NCI-H1105 treated with DMSO at 0.1 percent for 48 hours (cell line): ENCODE measurements around the gene TFEB.

ENCODE experiments used
- DNase-seq: peaks from one replicate; lab custom pipeline; 2025; lab: John Stamatoyannopoulos, UW

The TFEB gene

DNA sequence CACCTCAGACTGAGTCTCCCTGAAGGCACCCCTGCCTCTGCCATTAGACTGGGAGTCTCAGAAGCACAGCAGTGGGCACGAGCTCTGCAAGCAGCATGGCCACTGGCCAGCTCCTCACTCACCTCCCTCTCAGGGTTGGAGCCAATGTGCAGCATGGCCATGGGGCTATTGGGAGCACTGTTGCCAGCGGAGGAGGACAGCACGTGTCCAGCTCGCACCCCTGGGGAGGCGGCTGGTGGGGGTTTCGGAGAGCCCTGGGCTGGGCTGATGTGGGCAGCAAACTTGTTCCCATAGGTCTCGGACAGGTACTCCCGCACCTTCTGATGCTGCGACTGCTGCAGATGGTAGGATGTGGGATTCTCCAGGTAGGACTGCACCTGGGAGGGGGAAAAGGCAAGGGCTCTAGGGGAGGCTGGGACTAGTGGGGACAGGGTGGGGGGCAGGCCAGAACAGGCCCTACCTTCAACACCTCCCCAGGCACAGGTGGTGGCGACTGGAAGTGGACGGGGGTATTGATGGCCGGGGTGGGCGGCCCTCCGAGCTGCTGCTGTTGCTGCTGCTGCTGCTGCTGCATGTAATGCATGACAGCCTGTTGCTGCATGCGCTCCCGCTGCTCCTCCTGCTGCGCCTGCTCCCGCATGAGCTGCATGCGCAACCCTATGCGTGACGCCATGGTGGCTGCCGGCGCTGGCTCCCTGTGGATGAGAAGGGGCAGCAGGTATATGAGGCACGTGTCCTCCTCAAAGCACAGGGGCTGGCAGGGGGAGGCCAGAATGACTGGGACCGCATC is 44.7 kb downstream of the TFEB start:
- no peak for DNase-seq

DNA sequence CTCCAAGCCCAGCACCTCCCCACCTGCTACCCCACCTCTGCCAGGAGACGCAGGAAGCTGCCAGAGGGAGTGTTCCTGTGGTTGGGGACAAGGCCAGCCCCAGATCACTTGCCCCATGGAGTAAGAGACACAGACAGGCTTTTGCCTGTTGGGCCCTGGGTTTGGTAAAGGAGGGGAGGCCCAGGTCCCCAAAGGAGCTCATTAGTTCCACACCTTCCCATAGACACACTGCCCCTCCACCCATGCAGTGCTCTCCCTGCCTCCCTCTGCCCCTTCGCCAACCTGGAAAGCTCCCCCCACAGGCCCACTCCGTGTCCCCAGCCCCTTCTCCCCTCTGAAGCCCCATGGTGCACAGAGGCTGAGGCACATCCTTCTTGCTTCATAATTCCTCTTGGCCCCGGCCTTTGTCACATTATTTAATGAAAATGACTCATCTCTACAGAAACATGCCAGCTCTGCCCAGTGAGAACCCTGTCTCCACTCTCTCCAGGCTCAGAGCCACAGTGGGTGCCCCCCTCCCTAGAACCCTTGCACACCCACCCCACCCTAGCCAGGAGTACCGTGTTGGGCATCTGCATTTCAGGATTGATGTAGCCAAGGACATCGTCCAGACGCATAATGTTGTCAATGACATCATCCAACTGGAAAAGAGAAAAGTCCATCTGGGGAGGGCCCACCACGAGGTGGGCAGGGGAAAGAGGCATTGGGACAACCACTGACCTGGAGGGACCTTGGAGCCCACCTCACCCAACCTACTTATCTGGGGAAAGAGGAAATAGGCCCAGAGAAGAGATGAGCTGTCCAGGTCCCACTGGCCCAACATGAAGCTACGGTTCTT is 46.0 kb downstream of the TFEB start:
- no peak for DNase-seq

DNA sequence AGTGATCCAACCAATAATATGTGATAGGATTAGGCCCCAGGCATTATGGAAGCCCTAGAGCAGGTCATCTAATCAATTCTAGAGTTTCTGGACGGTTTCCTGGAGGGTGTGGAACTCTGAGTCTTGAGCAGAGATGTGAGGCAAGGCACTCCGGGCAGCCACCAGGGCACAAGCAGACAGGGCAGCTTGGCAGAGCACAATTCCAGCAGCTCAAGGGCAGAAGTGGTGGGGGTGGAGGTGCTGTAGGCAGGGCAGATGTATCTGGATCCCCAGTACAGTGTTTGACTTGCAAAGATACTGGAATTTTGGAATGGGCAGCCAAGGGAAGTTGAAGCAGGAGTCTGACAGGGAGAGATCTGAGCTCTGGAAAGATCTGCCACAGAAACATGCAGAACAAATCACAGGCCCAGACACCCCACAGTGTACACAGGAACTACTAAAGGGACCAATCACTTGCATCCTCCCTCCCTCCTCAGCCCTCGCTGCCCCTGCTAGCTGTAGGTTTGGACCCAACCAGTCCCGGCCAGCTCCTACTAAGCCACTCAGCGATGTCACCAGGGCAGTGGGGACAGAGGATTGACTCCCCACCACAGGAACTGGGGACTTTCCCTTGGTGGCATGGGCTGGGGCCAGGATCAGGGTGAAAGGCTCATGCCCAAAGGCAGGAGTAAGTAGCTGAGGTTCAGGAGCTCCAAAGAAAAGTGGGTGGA is 47.0 kb downstream of the TFEB start:
- no peak for DNase-seq

DNA sequence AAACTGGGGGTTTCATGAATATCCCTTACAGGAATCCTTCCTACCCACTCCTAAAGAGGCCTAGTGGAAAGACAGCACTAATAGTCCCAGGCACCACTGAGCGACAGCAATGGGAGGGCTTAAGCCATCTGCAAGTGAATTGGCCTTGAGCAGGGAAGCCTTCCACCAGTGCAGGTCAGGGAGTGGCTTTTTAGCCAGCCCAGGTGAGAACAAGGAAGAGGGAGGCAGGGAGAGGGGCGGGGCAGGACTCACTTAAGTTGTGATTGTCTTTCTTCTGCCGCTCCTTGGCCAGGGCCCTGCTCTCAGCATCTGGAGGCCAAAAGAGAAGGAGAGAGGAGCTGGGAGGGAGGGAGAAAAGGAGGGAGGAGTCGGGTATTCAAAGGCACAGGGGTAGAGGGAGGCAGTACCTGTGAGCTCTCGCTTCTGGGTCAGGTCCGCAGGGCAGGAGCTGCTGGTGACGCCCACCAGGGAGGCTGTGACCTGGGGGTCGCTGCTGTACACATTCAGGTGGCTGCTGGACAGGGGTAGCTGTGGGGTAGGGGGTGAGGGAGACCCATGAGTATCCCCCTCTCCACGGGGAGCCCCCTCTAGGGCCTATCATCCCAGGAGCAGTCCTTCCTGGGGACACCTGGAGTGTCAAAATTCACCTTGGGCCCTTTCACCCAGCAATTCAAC is 47.8 kb downstream of the TFEB start:
- no peak for DNase-seq

DNA sequence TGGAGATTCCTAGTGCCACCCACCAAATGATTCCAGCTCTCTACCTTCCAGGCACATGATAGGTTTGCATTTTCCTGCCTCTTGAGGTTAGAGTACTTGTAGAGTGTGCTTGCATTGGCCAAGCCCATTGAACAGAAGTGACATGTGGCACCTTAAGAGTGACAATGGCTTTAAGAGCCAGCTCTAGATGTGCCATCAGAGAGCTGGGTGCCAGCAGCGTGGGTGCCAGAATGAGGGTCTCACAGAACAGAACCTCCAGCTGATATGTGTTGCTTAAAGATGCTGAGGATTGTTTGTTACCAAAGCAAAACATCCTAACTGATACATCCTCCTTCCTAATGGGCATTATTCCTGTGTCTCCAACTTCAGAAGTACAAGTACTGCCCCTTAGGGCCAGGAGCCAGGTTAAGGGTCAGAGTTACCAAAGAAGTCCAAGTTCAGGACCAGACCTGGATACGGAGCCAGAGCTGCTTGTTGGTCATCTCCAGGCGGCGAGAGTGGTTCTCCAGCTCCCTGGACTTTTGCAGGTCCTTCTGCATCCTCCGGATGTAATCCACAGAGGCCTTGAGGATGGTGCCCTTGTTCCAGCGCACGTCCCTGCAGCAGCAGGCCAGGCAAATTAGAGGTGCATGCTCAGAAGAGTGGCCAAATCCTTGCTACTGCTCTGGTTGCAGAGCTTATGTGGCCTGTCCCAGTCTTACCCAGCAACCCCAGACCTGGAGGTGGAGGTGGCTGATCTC is 49.6 kb downstream of the TFEB start:
- DNase-seq, result no peak

GRCh38 chr6:41684311-41685180 is 50.9 kb downstream of the TFEB start:
- DNase-seq, result no peak

- peak; percentile 55 for DNase-seq
These were observed 51.7 kb downstream of the TFEB start for GRCh38 chr6:41683523-41684310.

- DNase-seq, result no peak
These were observed 52.2 kb downstream of the TFEB start for GRCh38 chr6:41683273-41683522.

- DNase-seq, result no peak
These were observed 52.7 kb downstream of the TFEB start for GRCh38 chr6:41682497-41683272.

GRCh38 chr6:41682056-41682477 is 53.3 kb downstream of the TFEB start:
- peak; percentile 69 for DNase-seq

DNA sequence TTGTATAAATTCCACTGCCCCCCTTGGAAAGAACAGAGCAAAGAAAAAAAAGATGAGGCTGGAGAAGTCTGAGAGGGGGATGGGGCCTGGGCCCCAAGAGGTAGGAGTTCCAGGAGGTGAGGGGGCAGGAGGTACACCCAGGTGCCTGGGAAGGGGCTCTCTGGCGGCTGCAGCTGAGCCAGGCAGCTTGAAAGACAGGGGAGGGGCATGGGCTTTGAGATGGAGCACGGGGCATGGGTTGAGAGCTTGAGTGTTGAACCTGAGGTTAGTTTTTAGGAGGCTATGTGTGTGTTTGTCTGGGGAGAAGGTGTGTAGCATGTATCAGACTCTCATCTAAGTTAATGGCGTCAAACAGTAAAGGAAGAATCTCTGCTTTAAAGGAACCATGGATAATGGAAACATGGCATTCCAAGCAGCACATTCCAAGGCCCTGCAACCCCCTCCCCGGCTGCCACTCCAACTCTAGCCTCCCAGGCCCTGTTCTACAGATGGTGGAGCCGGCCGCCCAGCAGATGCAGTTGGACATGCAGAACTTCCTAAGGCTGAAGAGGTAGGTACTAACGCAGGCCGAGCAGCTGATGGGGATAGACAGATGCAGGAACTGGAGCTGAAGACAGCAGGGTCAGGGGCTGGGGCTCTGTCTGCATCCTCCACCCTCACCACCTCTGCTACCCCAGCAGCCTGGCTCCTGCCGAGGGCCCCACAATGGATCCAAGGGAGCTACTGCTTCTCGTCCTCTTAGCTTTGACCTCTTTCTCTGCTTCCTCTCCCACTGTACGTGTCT is 55.0 kb downstream of the TFEB start:
- no peak for DNase-seq

GRCh38 chr6:41679696-41680095 is 55.7 kb downstream of the TFEB start:
- no peak for DNase-seq

- DNase-seq, result no peak
These were observed 56.8 kb downstream of the TFEB start for GRCh38 chr6:41678511-41679084.

DNA sequence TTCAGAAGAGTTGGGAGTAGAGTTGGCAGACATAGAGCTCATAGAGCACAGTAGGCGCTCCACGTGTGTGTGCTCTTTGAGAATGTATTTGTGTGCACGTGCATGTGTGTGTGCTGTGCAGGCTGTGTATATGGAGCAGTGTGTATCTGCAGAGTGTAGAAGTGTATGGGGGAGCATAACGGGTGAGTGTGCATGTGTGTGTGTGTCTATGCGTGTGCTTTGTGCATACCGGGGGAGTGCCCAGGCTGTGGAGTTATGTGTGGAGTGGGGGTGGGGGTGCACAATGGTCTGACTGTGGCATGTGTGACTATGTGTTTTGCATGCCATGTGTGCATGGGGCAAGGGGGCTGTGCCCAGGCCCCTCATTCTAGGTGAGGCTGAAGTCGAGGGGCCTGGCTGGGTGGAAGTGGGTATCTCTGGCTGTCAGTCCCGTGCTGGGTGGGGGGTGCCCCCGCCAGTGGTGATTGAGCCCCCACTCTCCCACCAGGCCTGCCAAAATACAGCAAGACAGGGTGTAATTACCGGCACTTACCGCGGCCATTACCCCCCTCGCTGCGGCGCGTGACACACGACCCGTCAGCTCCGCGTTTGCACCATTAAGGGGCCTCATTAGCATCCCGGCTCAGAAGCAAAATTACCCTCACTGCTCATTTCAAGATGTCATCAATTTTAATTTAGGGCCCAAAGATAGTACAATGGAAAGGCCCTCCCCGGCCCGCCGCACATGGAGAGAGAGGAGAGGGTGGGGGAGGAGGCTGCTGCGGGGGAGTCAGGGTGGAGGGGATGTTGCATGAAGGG is 58.1 kb downstream of the TFEB start:
- peak; percentile 76 for DNase-seq

DNA sequence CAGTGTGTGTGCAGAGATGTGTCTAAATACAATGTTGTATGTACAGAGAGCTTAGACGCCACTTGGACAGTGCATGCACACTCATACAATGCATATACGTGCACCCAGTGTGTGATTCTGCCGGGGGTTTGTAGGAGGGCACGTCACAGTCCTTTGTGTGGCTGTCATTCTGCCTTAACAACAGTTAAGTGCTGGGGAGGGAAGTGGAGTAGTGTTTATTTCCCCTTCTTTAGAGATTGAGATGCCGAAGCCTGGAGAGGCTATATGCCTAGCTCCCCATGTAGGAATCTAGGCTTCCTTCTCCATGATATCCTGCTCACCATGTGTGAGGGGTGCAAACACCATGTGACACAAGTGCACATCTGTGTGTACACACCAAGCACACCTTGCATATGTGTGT is 59.0 kb downstream of the TFEB start:
- DNase-seq, result no peak

DNA sequence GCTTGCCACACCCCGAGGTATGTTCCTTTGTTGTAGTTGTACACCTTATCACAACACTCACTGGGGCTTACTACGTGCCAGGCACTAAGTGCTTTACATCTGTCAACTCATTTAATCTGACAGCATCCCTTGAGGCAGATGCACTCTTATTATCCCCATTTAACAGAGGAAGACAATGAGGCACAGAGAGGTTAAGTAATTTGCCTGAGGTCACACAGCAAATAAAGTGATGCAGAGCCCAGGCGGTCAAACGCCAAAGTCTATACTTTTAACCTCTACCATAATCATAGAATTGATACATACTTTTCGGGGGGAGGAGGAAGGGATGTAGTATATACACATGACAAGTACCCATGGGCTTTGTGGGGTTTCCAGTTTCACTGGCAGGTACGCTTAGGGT is 59.4 kb downstream of the TFEB start:
- DNase-seq, result no peak

- DNase-seq, result no peak
These were observed 60.1 kb downstream of the TFEB start for GRCh38 chr6:41675176-41675775.
